ENCODE measurements around the gene PHACTR4.
"Not testable (repeated sequence)": the region's sequence is repeated elsewhere in the genome, so short reads cannot be mapped to it uniquely, and the experiment has no call there.

Gene PHACTR4

DNA sequence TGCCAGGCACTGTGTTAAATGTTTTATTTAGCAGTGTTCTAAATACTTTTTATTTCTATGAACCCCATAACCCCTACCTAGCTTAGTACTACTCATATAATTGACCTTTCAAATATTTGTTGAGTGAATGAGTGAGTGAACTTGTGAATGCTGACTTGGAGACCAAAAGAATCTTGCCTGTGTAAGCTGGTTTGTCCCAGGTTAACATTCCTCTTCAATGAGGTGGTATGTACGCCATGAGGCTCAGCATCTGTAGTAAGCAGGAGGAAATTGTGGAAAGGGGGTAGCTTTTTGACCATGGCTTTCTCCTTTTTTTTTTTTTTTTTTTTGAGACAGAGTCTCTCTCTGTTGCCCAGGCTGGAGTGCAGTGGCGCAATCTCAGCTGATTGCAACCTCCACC lies 26.1 kb upstream of the PHACTR4 start:
- ChIA-PET POLR2A (interaction anchor here (0.8 to 1.0 kb wide), 2 partner anchors 15 to 84 kb away, joined by 4 to 5 read pairs; partner anchors contain the start of genes MED18 and SESN2), CTCF (interaction anchor here (1.0 kb wide), 1 partner anchor 16 kb away, joined by 5 read pairs; no protein-coding TSS in a partner anchor)
- no peak for DNase-seq (ENCODE audit: extremely low spot score)
- TF ChIP-seq, protein P1, sequence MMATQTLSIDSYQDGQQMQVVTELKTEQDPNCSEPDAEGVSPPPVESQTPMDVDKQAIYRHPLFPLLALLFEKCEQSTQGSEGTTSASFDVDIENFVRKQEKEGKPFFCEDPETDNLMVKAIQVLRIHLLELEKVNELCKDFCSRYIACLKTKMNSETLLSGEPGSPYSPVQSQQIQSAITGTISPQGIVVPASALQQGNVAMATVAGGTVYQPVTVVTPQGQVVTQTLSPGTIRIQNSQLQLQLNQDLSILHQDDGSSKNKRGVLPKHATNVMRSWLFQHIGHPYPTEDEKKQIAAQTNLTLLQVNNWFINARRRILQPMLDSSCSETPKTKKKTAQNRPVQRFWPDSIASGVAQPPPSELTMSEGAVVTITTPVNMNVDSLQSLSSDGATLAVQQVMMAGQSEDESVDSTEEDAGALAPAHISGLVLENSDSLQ (IDR thresholded peaks at IDR 0.05) = no peak
- TF ChIP-seq TARDBP (IDR thresholded peaks at IDR 0.05) = no peak
- no peak for TF ChIP-seq HDGF (IDR thresholded peaks at IDR 0.05; ENCODE audit: borderline replicate concordance)
- TF ChIP-seq ZNF384 (IDR thresholded peaks at IDR 0.05) = no peak
- no peak for TF ChIP-seq ELF4 (IDR thresholded peaks at IDR 0.05)
- no peak for TF ChIP-seq BHLHE40 (IDR thresholded peaks at IDR 0.05; ENCODE audit: borderline replicate concordance)
- TF ChIP-seq FOXA1 (IDR thresholded peaks at IDR 0.05) = no peak
- TF ChIP-seq CTBP1 (IDR thresholded peaks at IDR 0.05; ENCODE audit: borderline replicate concordance) = no peak
- TF ChIP-seq FOXK2 (IDR thresholded peaks at IDR 0.05) = no peak
- TF ChIP-seq FOXM1 (IDR thresholded peaks at IDR 0.05; ENCODE audit: borderline replicate concordance) = no peak
- TF ChIP-seq L3MBTL2 (conservative IDR thresholded peaks at IDR 0.05) = no peak

DNA sequence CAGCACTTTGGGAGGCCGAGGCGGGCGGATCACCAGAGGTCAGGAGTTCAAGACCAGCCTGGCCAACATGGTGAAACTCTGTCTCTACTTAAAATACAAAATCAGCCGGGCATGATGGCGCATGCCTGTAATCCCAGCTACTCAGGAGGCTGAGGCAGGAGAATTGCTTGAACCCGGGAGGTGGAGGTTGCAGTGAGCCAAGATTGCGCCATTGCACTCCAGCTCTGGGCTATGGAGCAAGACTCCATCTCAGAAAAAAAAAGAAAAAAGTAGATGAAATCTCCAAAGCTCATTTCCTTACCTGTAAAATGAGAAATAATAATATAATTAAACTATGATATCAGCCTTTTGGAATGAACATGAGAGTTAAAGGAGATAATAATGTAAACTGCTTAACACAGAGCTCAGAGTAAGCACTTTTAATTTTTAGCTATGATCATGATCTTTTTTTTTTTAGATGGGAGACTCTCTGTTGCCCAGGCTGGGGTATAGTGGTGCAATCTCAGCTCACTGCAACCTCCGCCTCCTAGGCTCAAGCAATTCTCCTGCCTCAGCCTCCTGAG lies 16.2 kb upstream of the PHACTR4 start:
- DNase-seq (ENCODE audit: extremely low spot score) = not testable (repeated sequence)
- CTCF ChIA-PET = interaction anchor here (0.6 kb wide), 1 partner anchor 103 kb away, joined by 4 read pairs; no protein-coding TSS in a partner anchor
- POLR2A ChIA-PET = interaction anchor here (0.6 to 3.6 kb wide), 5 partner anchors 25 to 528 kb away, joined by 3 to 19 read pairs (median 3); partner anchors contain the start of gene MED18

DNA sequence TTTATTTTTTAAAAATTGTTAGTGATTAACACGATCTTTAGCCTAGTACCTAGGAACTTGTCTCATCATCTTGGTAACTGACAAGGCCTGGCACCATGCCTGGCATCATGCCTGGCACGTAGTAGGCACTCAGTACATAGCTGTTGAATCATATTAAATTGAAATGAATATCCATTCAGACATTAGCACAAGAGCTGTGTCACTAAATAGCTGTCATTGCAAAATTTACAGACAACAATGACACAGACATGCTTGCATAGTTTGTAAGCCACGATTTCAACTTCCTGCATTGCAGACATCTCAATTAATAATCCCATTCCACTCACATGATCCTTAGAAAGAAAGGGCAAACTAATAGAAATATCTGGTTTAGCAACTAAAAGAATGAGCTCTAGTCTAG lies 15.4 kb upstream of the PHACTR4 start:
- CTCF ChIA-PET = interaction anchor here (0.6 to 1.3 kb wide), 2 partner anchors 90 to 105 kb away, joined by 3 to 5 read pairs; no protein-coding TSS in a partner anchor

DNA sequence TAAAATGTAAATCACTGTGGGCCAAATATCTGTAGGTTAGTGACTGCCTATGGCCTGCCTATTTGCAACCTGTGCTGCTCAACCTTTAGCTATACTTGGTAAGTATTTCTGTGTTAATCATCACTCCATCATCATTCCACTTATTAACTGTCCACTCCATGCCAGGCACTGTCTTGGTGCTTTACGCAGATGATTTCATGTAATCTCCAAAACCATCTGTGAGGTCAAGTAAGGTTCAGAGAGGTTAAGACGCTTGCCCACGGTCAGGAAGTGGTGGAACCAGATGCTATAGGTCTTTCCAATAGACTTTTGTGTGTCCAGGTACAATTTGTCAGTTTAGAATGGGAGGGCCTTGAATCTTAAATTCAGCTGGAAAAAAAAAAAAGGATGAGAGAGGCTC lies 10.8 kb upstream of the PHACTR4 start:
- ChIA-PET CTCF (interaction anchor here (0.7 to 1.5 kb wide), 3 partner anchors 15 to 223 kb away, joined by 3 to 5 read pairs (median 4); partner anchors contain the start of gene ATP5IF1), POLR2A (interaction anchor here (1.1 kb wide), 1 partner anchor 10 kb away, joined by 4 read pairs; no protein-coding TSS in a partner anchor)

More for the DNA sequence above, 15.4 kb upstream of the PHACTR4 start:
- DNase-seq (ENCODE audit: extremely low spot score) = no peak
- TF ChIP-seq NFRKB (IDR thresholded peaks at IDR 0.05) (no peak), L3MBTL2 (conservative IDR thresholded peaks at IDR 0.05) (no peak), FOXA1 (IDR thresholded peaks at IDR 0.05) (no peak), FOXK2 (IDR thresholded peaks at IDR 0.05) (no peak), LEF1 (IDR thresholded peaks at IDR 0.05; ENCODE audit: borderline replicate concordance) (no peak), BHLHE40 (IDR thresholded peaks at IDR 0.05; ENCODE audit: borderline replicate concordance) (no peak), ELF4 (IDR thresholded peaks at IDR 0.05) (no peak), ZNF384 (IDR thresholded peaks at IDR 0.05) (no peak), FOXM1 (IDR thresholded peaks at IDR 0.05; ENCODE audit: borderline replicate concordance) (no peak), ARNT (IDR thresholded peaks at IDR 0.05) (no peak), HDGF (IDR thresholded peaks at IDR 0.05; ENCODE audit: borderline replicate concordance) (no peak), TARDBP (IDR thresholded peaks at IDR 0.05) (no peak), CTBP1 (IDR thresholded peaks at IDR 0.05; ENCODE audit: borderline replicate concordance) (no peak), SP1 (IDR thresholded peaks at IDR 0.05) (no peak), SUZ12 (IDR thresholded peaks at IDR 0.05) (no peak)
- TF ChIP-seq, protein P1 (IDR thresholded peaks at IDR 0.05) = no peak
- POLR2A ChIA-PET = interaction anchor here (1.0 to 3.6 kb wide), 4 partner anchors 25 to 118 kb away, joined by 3 to 19 read pairs (median 4); partner anchors contain the start of genes ATP5IF1 and MED18

DNA sequence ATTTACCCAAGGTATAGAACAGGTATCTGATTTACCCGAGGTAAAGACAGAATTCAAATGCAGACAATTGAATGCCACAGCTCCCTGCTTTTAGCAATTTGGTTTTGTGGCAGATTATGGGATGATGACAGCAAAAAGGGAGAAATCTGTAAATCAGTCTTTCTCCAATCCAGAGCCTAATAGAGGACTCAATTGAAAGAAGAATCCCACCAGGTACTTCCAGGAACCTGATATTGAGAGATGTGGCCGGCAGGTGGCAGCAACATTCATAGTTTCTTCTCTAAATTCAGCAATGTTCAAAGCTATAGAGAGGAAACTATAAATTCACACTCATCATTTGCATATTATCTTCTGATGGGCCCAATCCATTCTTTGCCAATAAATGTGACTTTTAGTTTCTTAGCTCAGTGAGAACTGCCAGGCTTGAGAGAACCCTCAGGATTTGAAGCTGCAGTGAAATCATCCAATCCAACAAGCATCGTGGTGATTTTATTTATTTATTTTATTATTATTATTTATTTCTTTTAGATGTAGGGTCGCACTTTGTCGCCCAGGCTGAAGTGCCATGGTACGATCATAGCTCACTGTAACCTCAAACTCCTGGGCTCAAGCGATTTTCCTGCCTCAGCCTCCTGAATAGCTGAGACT lies 9.8 kb upstream of the PHACTR4 start:
- DNase-seq (ENCODE audit: extremely low spot score) = peak; percentile 79
- ChIA-PET CTCF (interaction anchor here (0.5 to 1.6 kb wide), 19 partner anchors 9 to 819 kb away, joined by 3 to 16 read pairs (median 4); partner anchors contain the start of genes ATP5IF1 and MED18), POLR2A (interaction anchor here (0.8 to 1.3 kb wide), 3 partner anchors 31 to 222 kb away, joined by 3 to 4 read pairs (median 4); partner anchors contain the start of gene MED18)
- TF ChIP-seq, protein P1 (IDR thresholded peaks at IDR 0.05) = no peak
- TF ChIP-seq TARDBP (IDR thresholded peaks at IDR 0.05) (no peak), FOXM1 (IDR thresholded peaks at IDR 0.05; ENCODE audit: borderline replicate concordance) (no peak)

More for the DNA sequence above, 10.8 kb upstream of the PHACTR4 start:
- TF ChIP-seq ELF4 (IDR thresholded peaks at IDR 0.05) (no peak), FOXK2 (IDR thresholded peaks at IDR 0.05) (no peak), FOXA1 (IDR thresholded peaks at IDR 0.05) (no peak), BHLHE40 (IDR thresholded peaks at IDR 0.05; ENCODE audit: borderline replicate concordance) (no peak), ARNT (IDR thresholded peaks at IDR 0.05) (no peak), CTBP1 (IDR thresholded peaks at IDR 0.05; ENCODE audit: borderline replicate concordance) (no peak), ZNF384 (IDR thresholded peaks at IDR 0.05) (no peak), NFRKB (IDR thresholded peaks at IDR 0.05) (no peak), SUZ12 (IDR thresholded peaks at IDR 0.05) (no peak), FOXM1 (IDR thresholded peaks at IDR 0.05; ENCODE audit: borderline replicate concordance) (no peak), TARDBP (IDR thresholded peaks at IDR 0.05) (no peak), L3MBTL2 (conservative IDR thresholded peaks at IDR 0.05) (no peak), SP1 (IDR thresholded peaks at IDR 0.05) (no peak), LEF1 (IDR thresholded peaks at IDR 0.05; ENCODE audit: borderline replicate concordance) (no peak), HDGF (IDR thresholded peaks at IDR 0.05; ENCODE audit: borderline replicate concordance) (no peak)
- TF ChIP-seq, protein P1 (IDR thresholded peaks at IDR 0.05) = no peak
- no peak for DNase-seq (ENCODE audit: extremely low spot score)
